Motor neuron (in vitro differentiated cells): ENCODE data around the gene ADGRA1. TPM values are rescaled to one million over a fixed set of nuclear protein-coding genes. Genes with fewer than 3 reads are reported as not detected.

ENCODE experiments used
- ATAC-seq, 8 experiments: fragments of 200-7000 bp; cut with Tn5 transposase; replicated peaks in 6 of 8; 2 replicates each; pipeline ENCODE4 v1.8.0; 2021; ENCODE audit warnings: mild to moderate bottlenecking in 8 of 8, moderate library complexity in 8 of 8
- H3K27ac ChIP-seq, 2 donors: fragments of 250-450 bp; sonication (Bioruptor Pico); 2 replicates each; pipeline ENCODE4 v1.9.0; 2021; ENCODE audit warnings: antibody characterized with exemption in 2 of 2, mild to moderate bottlenecking in 2 of 2, moderate library complexity in 1 of 2
- H3K4me1 ChIP-seq, 2 donors: fragments of 250-450 bp; sonication (Bioruptor Pico); replicated peaks in 1 of 2; 2 replicates each; pipeline ENCODE4 v1.6.1; 2021; ENCODE audit warnings: antibody characterized with exemption in 2 of 2, mild to moderate bottlenecking in 2 of 2, moderate library complexity in 1 of 2
- H3K4me3 ChIP-seq, 5 donors: fragments of 250-450 bp; sonication (Bioruptor Pico); 2 replicates each; pipeline ENCODE4 v1.9.0; 2021; ENCODE audit warnings: antibody characterized with exemption in 5 of 5, mild to moderate bottlenecking in 5 of 5, moderate library complexity in 4 of 5
- WGBS, 10 experiments: fragments of 450-650 bp; shearing (Covaris generic); methylation state at CpG; one replicate each; pipeline ENCODE4 v1.0.0; 2022; 5-methylcytosine and 5-hydroxymethylcytosine counted together
- in situ Hi-C, 9 experiments: fragments of 400-800 bp; cut with MboI; loops; one replicate each; pipeline ENCODE4 v1.15.0; 2021; ENCODE audit warnings: low sequenced_read_pairs in 9 of 9, low pct_unique_long_range_greater_than_20kb in 2 of 9; ENCODE audit not compliant: unreplicated experiment in 9 of 9
- total RNA-seq, 8 experiments: library from RNA; unstranded; fragments of 300-600 nt; gene quantifications; 2 replicates each; pipeline versions ENCODE4 v1.2.3 to v1.2.4, GENCODE V29; 2022

ADGRA1 gene
- total RNA-seq, 8 experiments from 2014 or later: 0.09 to 6.3 (median 1.9) TPM

DNA sequence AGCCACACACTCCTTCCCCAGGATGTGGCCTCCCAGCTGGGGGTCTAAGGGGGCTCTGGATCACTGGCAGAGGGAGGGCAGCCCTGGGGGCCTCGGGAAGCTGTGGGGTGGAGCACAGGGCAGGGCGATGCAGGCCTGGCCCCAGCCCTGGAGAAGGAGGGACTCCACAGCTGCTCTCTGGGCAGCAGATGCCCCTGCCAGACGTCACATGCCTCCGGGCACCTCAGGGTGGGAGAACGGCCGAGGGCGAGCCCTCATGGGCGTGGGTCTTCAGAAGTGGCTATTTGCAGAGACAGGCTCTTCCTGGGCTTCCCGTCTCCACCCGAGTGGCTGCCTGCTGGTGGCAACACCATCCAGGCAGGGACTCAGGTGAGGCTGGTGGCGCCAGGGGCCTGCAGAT is 16.0 kb upstream of the ADGRA1 start:
- ATAC-seq: peak in 4 of 8 experiments; percentile 5 to 60 (median 42)
- 80 to 100% methylated on average over 1 to 2 of the region's 11 CpGs; no CpG with 5 or more reads in 8 of the 10 experiments for WGBS, 10 experiments
- peak overlapping the region; percentile 24 to 65 for H3K27ac ChIP-seq
- in situ Hi-C loops: no loop called here
- H3K4me1 ChIP-seq: peaks cover 48 to 50% of the 10 kb centered on the region in 2 donors
- no peak overlapping the region for H3K4me3 ChIP-seq

DNA sequence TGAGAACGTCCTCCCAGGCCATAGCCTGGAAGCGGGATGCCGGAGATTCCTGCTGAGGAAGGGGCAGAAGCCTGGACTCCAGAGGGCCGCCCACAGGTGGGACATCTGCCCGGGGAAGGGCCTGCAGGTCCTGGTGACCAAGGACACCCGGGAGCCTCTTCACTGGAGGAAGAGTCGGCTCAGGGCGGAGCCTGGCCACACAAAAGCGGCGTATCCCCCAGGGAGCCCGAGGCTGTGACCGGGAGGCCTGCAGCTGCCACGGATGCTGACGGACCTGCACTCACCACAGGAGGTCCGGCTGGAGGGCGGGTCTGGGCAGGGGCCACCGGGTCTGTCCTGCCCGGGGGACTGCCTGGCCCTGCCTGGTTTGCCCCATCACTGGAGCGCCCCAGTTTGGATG is 15.5 kb upstream of the ADGRA1 start:
- 0 to 100% (median 83%) methylated on average over 1 to 2 of the region's 19 CpGs; no CpG with 5 or more reads in 7 of the 10 experiments for WGBS, 10 experiments
- peak in 7 of 8 experiments; percentile 14 to 80 (median 62) for ATAC-seq
- H3K4me3 ChIP-seq: no peak overlapping the region
- peak overlapping the region; percentile 24 to 65 for H3K27ac ChIP-seq
- H3K4me1 ChIP-seq: peaks cover 49 to 50% of the 10 kb centered on the region in 2 donors
- in situ Hi-C loops: no loop called here

DNA sequence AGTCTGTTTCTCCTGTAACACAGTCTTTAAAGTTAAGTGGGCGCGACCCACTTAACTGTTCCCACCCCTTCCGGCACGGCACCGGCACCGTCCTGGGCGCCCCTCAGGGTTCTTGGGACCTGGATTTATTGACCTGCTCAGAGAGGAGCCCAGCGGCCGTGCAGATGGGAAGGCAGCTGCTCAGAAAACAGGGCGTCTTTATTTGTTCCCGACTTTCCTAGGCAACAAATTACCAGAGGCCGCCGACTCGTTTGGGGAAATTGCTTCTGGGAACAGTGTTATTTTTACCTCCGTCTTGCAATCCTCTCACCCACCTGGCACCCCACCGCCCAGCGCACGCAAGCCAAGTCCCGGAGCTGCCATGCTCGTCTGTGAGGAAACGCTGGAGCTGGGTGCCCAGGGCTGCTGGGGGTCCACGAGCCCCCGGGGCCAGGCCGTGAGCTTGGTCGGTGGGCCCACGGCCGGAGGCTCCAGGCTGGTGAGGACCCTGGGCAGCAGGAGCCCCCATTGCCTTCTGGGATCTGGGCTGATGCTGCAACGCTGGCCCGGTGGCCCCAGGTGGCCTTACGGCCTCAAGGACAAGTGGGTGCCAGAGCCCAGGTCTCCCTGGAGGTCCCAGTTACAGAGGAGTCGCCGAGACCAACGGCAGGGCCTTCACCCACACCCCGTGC is 14.9 kb upstream of the ADGRA1 start:
- 20 to 93% (median 67%) methylated on average over 3 to 13 of the region's 34 CpGs; no CpG with 5 or more reads in 1 of the 10 experiments for WGBS, 10 experiments
- peak overlapping the region in 1 of 2 donors; percentile 65 for H3K27ac ChIP-seq
- no peak overlapping the region for H3K4me3 ChIP-seq
- in situ Hi-C loops: no loop called here
- ATAC-seq: peak in 5 of 8 experiments; percentile 18 to 67 (median 31)
- H3K4me1 ChIP-seq: peaks cover 42 to 43% of the 10 kb centered on the region in 2 donors

DNA sequence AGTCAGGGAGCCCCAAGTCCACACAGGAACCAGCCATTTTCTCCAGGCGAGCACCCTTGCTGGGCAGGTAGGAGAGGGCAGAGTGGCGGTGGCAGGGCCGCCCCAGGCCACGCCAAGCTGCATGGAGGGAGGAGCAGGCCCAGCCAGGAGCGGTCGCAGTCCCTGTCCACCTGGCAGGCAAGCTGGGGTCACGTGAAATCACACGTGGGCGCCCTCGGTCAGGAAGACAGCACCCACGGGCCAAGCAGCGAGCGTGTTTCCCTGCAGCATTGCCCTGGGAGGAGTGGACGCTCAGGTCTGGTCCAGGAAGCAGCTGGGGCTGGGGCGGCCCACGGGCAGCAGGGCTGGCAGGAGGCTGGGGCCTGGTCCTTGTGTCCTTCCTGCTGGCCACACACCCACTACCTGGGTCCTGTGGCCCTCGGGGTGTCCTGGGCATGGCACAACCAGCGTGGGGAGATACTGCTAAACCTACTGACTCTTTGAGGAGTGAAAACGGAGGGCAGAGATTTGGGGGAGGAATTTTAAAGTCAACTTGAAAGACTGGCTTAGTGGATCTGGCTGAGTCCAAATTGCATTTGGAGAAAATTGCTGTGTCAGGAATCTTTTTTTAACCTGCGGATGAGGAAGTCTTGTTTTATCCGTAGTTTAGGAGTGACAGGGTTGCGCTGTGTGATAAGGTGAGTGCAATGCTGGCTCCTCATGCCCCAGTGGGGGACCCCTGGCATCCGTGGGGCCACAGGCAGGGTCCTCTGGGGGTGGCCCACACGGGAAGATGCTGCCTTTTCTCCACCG is 12.2 kb upstream of the ADGRA1 start:
- peaks cover 25 to 28% of the 10 kb centered on the region in 2 donors for H3K4me1 ChIP-seq
- in situ Hi-C loops: no loop called here
- ATAC-seq: no peak
- WGBS, 10 experiments: 0 to 90% (median 82%) methylated on average over 1 to 16 of the region's 25 CpGs; no CpG with 5 or more reads in 5 of the 10 experiments
- H3K4me3 ChIP-seq: no peak overlapping the region
- no peak overlapping the region for H3K27ac ChIP-seq

DNA sequence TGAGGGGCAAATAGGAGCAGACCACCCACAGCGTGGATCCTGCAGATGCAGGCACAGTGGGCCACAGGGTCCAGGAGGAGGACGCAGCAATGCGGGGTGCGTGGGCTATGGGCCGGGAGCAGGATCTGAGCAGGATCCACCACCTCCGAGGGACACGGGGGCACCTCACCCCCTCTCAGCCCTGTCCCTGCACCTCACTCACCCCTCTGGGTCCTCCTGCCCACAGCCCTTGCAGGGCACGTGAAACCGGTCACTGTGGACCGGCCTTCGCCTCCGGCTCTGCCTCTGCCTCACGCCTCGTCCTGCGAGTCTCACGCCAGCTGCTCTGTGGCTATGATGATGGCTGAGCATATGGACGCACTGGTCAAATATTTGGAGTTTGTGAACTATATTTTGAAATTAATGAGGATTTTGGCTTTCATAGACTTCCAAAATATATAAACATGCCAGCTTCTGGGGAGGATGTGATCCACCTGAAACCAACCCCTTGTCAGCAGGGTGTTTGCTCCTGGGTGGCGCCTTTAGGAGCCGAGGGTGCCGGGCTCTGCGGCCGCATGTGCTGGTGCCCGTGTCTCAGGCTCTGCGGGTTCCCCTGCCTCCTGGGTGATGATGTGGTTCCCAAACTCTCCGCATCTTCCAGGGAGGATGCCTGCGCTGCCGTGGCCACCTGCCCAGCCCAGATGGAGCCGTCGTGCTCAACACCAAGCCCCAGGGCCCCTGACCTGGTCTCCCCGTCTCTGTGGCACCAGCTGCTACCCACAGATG is 11.3 kb upstream of the ADGRA1 start:
- in situ Hi-C loops: no loop called here
- Histone ChIP-seq H3K27ac (no peak overlapping the region), H3K4me1 (peaks cover 19 to 28% of the 10 kb centered on the region in 2 donors), H3K4me3 (no peak overlapping the region)
- WGBS, 10 experiments: 47 to 93% (median 86%) methylated on average over 3 to 14 of the region's 30 CpGs; no CpG with 5 or more reads in 4 of the 10 experiments
- no peak for ATAC-seq

DNA sequence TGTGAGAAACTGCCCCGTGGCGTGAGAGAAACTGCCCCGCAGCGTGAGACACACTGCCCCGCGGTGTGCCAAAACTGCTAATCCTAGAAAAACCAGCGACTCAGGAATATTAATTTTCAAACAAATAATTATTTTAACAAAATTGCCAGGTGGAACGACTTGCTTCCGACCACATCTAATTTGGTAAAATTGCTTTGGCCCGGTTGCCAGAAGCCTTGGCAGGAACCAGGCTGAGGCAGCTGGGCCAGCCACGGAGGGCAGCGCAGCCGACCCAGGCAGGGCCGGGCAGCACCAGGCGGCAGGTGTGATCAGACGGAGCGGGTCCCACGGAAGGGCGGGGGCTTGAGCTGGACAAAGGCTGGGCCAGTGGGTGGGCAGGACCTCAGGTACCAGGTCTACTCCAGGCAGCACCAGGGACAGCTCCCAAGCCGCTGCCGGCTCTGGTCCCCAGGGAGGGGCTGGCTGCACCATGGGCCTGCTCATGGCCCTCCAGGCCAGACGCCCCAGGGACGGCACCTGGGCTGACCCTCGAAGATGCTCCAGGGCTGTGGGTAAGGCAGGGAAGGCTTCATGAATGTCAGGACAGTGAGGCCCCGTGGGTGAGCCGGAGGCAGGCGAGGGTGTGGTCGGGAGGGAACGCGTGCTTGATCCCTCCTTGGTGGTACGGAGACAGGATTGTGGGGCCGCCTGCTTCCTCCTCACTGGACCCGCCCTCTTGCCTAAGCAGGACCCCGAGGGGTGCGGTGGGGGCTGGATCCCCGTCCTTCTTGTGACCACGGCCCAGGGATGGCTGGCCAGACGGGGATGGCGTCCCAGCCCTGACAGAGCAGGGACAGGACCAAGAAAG is 7.7 kb upstream of the ADGRA1 start:
- in situ Hi-C loops: no loop called here
- Histone ChIP-seq H3K4me3 (no peak overlapping the region), H3K4me1 (peaks cover 19 to 28% of the 10 kb centered on the region in 2 donors), H3K27ac (no peak overlapping the region)
- 0 to 95% (median 67%) methylated on average over 1 to 8 of the region's 39 CpGs; no CpG with 5 or more reads in 1 of the 10 experiments for WGBS, 10 experiments
- peak in 6 of 8 experiments; percentile 11 to 59 (median 26) for ATAC-seq

DNA sequence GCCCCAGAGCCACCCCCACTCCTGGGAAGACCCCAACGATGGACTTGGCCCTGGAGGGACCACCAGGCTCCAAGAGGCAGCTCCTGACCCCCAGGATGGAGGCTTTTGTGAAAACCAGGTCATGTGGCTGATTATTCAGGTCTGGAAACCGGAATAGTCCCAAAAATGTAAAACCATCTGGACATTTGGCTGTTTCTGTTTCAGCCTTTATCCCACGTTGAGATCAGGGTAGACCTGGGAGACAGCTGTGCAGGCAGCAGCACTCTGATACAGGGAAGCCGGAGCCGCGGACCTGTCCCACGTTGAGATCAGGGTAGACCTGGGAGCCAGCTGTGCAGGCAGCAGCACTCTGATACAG is 7.1 kb upstream of the ADGRA1 start:
- H3K4me1 ChIP-seq: peaks cover 19 to 28% of the 10 kb centered on the region in 2 donors
- H3K4me3 ChIP-seq: no peak overlapping the region
- 0 to 72% (median 43%) methylated on average over 1 to 5 of the region's 7 CpGs; no CpG with 5 or more reads in 6 of the 10 experiments for WGBS, 10 experiments
- in situ Hi-C loops: no loop called here
- no peak overlapping the region for H3K27ac ChIP-seq
- no peak for ATAC-seq

DNA sequence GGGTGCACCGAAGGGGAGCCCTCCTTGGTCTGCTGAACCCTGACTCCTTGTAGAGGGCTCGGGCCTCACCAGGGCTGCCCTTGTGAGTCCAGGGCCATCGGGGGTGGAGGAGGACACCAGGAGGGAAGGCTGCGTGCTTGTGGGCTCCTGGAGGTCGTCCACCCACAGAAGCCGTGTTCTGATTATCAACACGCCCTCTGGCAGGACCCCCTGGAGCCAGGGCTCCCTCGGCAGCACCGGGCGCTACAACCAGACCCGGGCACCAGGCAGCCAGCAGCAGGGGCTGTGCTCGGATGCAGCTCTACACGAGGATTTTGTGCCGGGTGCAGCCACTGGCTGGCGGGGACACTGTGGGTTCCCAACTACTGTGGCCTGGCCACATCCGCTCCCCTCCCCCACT is 6.1 kb upstream of the ADGRA1 start:
- in situ Hi-C loops: no loop called here
- WGBS, 10 experiments: 80 to 100% (median 100%) methylated on average over 1 to 2 of the region's 16 CpGs; no CpG with 5 or more reads in 6 of the 10 experiments
- no peak for ATAC-seq

DNA sequence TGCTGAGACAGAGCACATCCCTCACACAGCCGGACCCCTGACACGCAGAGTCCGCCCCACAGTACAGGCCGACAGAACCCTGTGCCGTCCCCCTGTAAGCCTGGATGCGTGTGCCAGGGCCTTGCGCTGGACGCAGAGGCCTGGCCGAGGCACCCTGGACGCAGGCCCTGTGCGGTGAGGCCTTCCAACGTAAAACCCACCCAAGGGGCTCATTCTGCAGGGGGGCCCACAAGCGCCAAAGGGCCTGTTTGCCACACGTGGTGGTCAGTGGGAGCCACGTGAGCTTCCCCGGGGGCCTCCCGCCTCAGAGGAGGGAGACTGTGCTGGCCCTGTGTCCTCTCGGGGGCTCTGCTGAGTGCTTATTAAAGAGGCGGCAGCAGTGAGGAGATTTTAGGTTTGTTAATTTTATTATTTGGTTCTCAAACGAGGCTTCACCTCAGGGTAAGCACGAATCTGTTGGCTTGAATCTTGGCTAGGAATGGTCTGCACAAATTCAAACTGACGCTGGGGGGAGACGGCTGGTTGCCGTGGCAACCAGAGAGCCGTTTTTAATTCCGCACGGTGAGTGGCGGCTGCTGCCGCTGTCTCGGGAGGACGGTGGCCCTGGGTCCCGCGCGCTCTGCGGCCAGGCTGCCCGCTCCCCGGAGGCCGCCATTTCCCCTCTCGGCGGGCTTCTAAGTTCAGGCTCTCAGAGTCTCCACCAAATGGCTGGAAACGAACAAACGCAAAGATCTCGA is 4.9 kb upstream of the ADGRA1 start:
- in situ Hi-C loops: no loop called here
- H3K27ac ChIP-seq: no peak overlapping the region
- peak in 4 of 8 experiments; percentile 5 to 15 (median 10) for ATAC-seq

More for the DNA sequence above, 6.1 kb upstream of the ADGRA1 start:
- H3K4me3 ChIP-seq: no peak overlapping the region
- no peak overlapping the region for H3K27ac ChIP-seq
- H3K4me1 ChIP-seq: peaks cover 28 to 33% of the 10 kb centered on the region in 2 donors

DNA sequence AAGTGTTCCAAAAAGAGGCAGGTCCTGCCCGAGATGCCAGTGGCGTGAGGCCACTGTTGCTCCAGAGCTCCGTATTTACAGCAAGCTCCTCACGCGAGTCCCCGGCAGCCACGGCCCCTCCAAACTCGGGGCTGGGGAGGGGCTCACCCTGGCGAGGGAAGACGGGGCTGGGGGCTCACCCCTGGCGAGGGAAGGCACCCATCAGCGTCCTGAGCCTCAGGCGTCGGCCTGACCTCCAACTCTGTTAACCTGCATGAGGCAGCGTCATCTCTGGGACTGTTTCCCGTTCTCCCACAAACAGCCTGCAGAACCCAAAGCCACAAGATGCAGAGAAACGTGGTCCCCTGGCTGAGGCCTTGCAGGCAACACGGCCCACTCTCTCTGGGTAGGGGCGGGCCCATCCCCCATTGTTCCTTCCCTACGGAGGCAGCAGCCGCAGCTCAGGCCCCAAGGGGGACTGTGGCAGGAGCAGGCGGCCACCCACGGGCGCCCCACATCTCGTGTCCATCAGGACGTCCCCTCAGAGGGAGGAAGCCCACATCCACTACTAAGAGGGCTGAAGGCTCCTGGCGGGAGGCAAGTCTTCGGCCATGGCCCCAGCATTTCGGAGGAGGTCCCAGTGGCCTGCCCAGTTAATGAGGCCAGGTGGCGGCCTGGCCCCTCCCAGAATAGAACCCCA is 4.2 kb upstream of the ADGRA1 start:
- Histone ChIP-seq H3K27ac (no peak overlapping the region), H3K4me3 (no peak overlapping the region)
- no peak for ATAC-seq

More for the DNA sequence above, 4.9 kb upstream of the ADGRA1 start:
- Histone ChIP-seq H3K4me3 (no peak overlapping the region), H3K4me1 (peaks cover 35 to 37% of the 10 kb centered on the region in 2 donors)
- 10 to 93% (median 62%) methylated on average over 2 to 19 of the region's 43 CpGs; no CpG with 5 or more reads in 4 of the 10 experiments for WGBS, 10 experiments

DNA sequence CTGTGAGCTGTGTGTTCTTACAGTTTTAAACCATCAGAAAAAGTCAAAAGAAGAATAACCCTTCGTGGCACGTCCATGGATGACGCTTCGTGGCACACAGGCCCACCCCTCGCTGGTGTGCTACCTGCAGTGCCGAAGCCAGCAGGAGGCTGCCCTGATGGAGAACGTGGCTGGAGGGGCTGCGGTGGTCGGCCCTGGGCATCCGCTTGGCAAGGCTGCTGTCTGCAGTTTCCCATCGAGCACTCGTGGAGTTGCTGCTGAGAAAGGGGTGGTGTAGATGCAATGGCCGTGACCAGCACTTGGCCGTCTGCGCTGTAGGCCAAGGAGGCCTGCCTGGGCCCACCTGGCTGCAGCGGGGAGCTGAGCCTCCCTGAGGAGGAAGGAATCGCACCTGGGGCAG is 3.2 kb upstream of the ADGRA1 start:
- Histone ChIP-seq H3K4me1 (peaks cover 43 to 49% of the 10 kb centered on the region in 2 donors), H3K27ac (no peak overlapping the region), H3K4me3 (no peak overlapping the region)
- ATAC-seq: no peak
- 44 to 100% (median 95%) methylated on average over 3 to 8 of the region's 17 CpGs; no CpG with 5 or more reads in 6 of the 10 experiments for WGBS, 10 experiments
- in situ Hi-C loops: no loop called here

More for the DNA sequence above, 4.2 kb upstream of the ADGRA1 start:
- H3K4me1 ChIP-seq: peaks cover 35 to 39% of the 10 kb centered on the region in 2 donors
- in situ Hi-C loops: no loop called here
- WGBS, 10 experiments: 22 to 80% (median 69%) methylated on average over 1 to 11 of the region's 30 CpGs; no CpG with 5 or more reads in 5 of the 10 experiments
